ENCODE results near the gene RGS12. TPM values are rescaled to one million over a fixed set of nuclear protein-coding genes. Genes with fewer than 3 reads are reported as not detected.

RGS12 gene
- total and polyA plus RNA-seq, 2 of the 8 experiments (the other 6 are each of a cell fraction or from before 2014, with no cell fraction given): 6.0 to 16.4 TPM

- TF ChIP-seq CHD7 (IDR thresholded peaks at IDR 0.05; ENCODE audit: insufficient replicate concordance, low read length) (no peak), SAP30 (IDR thresholded peaks at IDR 0.05; ENCODE audit: insufficient read depth, insufficient replicate concordance, low read length) (no peak), ZNF274 (IDR thresholded peaks at IDR 0.05; ENCODE audit: borderline replicate concordance, extremely low read depth, low read length) (no peak), NRF1 (IDR thresholded peaks at IDR 0.05; ENCODE audit: low read depth, low read length) (no peak), SIRT6 (IDR thresholded peaks at IDR 0.05; ENCODE audit: low read length) (no peak), SRF (IDR thresholded peaks at IDR 0.05; ENCODE audit: low read depth, low read length) (no peak), RFX5 (IDR thresholded peaks at IDR 0.05; ENCODE audit: borderline replicate concordance, low read depth, low read length) (no peak), ATF2 (IDR thresholded peaks at IDR 0.05; ENCODE audit: low read length) (no peak)
Measured at GRCh38 chr4:3292571-3293400, at the start of gene RGS12 (continued).

All from H1 (cell line).